Measurements from ENCODE around the gene THSD4.

- TF ChIP-seq, protein P1, sequence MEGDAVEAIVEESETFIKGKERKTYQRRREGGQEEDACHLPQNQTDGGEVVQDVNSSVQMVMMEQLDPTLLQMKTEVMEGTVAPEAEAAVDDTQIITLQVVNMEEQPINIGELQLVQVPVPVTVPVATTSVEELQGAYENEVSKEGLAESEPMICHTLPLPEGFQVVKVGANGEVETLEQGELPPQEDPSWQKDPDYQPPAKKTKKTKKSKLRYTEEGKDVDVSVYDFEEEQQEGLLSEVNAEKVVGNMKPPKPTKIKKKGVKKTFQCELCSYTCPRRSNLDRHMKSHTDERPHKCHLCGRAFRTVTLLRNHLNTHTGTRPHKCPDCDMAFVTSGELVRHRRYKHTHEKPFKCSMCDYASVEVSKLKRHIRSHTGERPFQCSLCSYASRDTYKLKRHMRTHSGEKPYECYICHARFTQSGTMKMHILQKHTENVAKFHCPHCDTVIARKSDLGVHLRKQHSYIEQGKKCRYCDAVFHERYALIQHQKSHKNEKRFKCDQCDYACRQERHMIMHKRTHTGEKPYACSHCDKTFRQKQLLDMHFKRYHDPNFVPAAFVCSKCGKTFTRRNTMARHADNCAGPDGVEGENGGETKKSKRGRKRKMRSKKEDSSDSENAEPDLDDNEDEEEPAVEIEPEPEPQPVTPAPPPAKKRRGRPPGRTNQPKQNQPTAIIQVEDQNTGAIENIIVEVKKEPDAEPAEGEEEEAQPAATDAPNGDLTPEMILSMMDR (IDR thresholded peaks at IDR 0.05; ENCODE audit: low read depth, low read length, poor library complexity, severe bottlenecking), result no peak
- TF ChIP-seq EZH2phosphoT487 (IDR thresholded peaks at IDR 0.05; ENCODE audit: borderline replicate concordance, low read length), result no peak
Observed at GRCh38 chr15:71312731-71313460, 197.6 kb downstream of the THSD4 start.
